HEK293 (cell line): ENCODE measurements around the gene SEMA3F.

Source experiments
- HOXC10 ChIP-seq: sonication (generic); formaldehyde crosslinking; IDR thresholded peaks from 2 replicates; pipeline ENCODE4 v1.8.1; 2023; ENCODE audit warnings: mild to moderate bottlenecking, missing genetic modification reagents
- MEIS1 ChIP-seq: sonication (generic); formaldehyde crosslinking; IDR thresholded peaks from 2 replicates; pipeline ENCODE4 v1.8.1; 2022; ENCODE audit warnings: missing genetic modification reagents, mild to moderate bottlenecking, borderline replicate concordance
- PRDM2 ChIP-seq: fragments of 450-650 bp; formaldehyde crosslinking; IDR thresholded peaks from 2 replicates; pipeline ENCODE4 v1.5.1; 2016; ENCODE audit warnings: missing biosample characterization, missing genetic modification characterization, borderline replicate concordance
- PRDM4 ChIP-seq: fragments of 450-650 bp; formaldehyde crosslinking; IDR thresholded peaks from 2 replicates; pipeline ENCODE4 v1.5.1; 2017; ENCODE audit warnings: missing biosample characterization, missing genetic modification characterization
- SP7 ChIP-seq: fragments of 450-650 bp; formaldehyde crosslinking; IDR thresholded peaks from 2 replicates; pipeline ENCODE4 v1.5.1; 2016; ENCODE audit warnings: missing biosample characterization, missing genetic modification characterization
- TSHZ1 ChIP-seq: fragments of 450-650 bp; formaldehyde crosslinking; IDR thresholded peaks from 2 replicates; pipeline ENCODE4 v1.5.1; 2016; ENCODE audit warnings: missing biosample characterization, missing genetic modification characterization, borderline replicate concordance
- ZBTB26 ChIP-seq: fragments of 450-650 bp; formaldehyde crosslinking; optimal IDR thresholded peaks from 2 replicates; pipeline ENCODE3; 2016; ENCODE audit warnings: missing biosample characterization, mild to moderate bottlenecking, missing genetic modification characterization
- ZNF132 ChIP-seq: fragments of 450-650 bp; formaldehyde crosslinking; IDR thresholded peaks from 2 replicates; pipeline ENCODE4 v1.5.1; 2017; ENCODE audit warnings: missing biosample characterization, missing genetic modification characterization, borderline replicate concordance
- ZNF223 ChIP-seq: fragments of 450-650 bp; formaldehyde crosslinking; IDR thresholded peaks from 2 replicates; pipeline ENCODE4 v1.5.1; 2016; ENCODE audit warnings: missing biosample characterization, missing genetic modification characterization
- ZNF24 ChIP-seq: fragments of 450-650 bp; formaldehyde crosslinking; IDR thresholded peaks from 2 replicates; pipeline ENCODE4 v1.5.1; 2016; ENCODE audit warnings: missing biosample characterization, missing genetic modification characterization
- ZNF473 ChIP-seq: fragments of 450-650 bp; formaldehyde crosslinking; IDR thresholded peaks from 2 replicates; pipeline ENCODE4 v1.5.1; 2017; ENCODE audit warnings: missing biosample characterization, missing genetic modification characterization
- ZNF514 ChIP-seq: fragments of 450-650 bp; formaldehyde crosslinking; IDR thresholded peaks from 2 replicates; pipeline ENCODE4 v1.5.1; 2016; ENCODE audit warnings: missing biosample characterization, missing genetic modification characterization
- ZNF529 ChIP-seq: fragments of 450-650 bp; formaldehyde crosslinking; IDR thresholded peaks from 2 replicates; pipeline ENCODE4 v1.5.1; 2017; ENCODE audit warnings: missing genetic modification characterization, missing biosample characterization; ENCODE audit not compliant: insufficient replicate concordance
- ZNF658 ChIP-seq: fragments of 450-650 bp; formaldehyde crosslinking; IDR thresholded peaks from 2 replicates; pipeline ENCODE4; 2016; ENCODE audit warnings: missing biosample characterization, missing genetic modification characterization
- ZNF776 ChIP-seq: fragments of 450-650 bp; formaldehyde crosslinking; IDR thresholded peaks from 2 replicates; pipeline ENCODE4 v1.5.0; 2017; ENCODE audit warnings: missing biosample characterization, missing genetic modification characterization, borderline replicate concordance
- ZSCAN23 ChIP-seq: fragments of 450-650 bp; formaldehyde crosslinking; IDR thresholded peaks from 2 replicates; pipeline ENCODE4 v1.5.1; 2016; ENCODE audit warnings: missing biosample characterization, missing genetic modification characterization
- TF ChIP-seq, protein P1 (sequence below): fragments of 450-650 bp; formaldehyde crosslinking; IDR thresholded peaks from 2 replicates; pipeline ENCODE4 v1.5.1; 2016; ENCODE audit warnings: missing biosample characterization, missing genetic modification characterization
- TF ChIP-seq, protein P2 (sequence below): fragments of 450-650 bp; formaldehyde crosslinking; IDR thresholded peaks from 2 replicates; pipeline ENCODE4 v1.5.1; 2016; ENCODE audit warnings: missing biosample characterization, missing genetic modification characterization
- TF ChIP-seq, protein P3 (sequence below): fragments of 450-650 bp; formaldehyde crosslinking; IDR thresholded peaks from 2 replicates; pipeline ENCODE4 v1.5.1; 2017; ENCODE audit warnings: missing biosample characterization, missing genetic modification characterization
- TF ChIP-seq, protein P4 (sequence below): fragments of 450-650 bp; formaldehyde crosslinking; IDR thresholded peaks from 2 replicates; pipeline ENCODE4 v1.5.1; 2016; ENCODE audit warnings: missing biosample characterization, missing genetic modification characterization, low read depth

Gene SEMA3F

DNA sequence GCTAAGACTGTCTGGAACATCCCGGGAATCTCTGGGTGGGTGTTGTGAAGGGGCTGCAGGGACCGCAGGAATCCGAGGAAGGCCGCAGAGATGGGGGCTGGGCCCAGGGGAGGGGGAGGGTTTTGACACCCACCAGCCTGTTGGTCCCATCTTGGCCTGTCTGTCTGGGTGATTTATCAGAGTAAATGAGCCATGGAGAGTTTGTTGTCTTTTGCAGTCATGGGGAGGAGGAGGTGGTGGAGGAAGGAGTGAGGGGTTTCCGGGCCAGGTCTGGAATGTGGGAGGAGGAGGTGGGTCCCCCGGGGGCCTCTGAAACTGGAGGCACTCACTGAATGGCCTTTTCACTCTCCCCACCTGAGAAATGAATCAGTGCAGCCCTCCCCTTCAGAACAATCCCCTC is 11.5 kb downstream of the SEMA3F start (continued):
- no peak for TF ChIP-seq HOXC10 (CRISPR knock-in tag)
- TF ChIP-seq ZNF658 = no peak
- no peak for TF ChIP-seq ZNF514 (tag by site-specific recombination)
- TF ChIP-seq PRDM2 (tag by site-specific recombination) = no peak
- TF ChIP-seq ZNF776 (tag by site-specific recombination) = no peak
- TF ChIP-seq, protein P1, sequence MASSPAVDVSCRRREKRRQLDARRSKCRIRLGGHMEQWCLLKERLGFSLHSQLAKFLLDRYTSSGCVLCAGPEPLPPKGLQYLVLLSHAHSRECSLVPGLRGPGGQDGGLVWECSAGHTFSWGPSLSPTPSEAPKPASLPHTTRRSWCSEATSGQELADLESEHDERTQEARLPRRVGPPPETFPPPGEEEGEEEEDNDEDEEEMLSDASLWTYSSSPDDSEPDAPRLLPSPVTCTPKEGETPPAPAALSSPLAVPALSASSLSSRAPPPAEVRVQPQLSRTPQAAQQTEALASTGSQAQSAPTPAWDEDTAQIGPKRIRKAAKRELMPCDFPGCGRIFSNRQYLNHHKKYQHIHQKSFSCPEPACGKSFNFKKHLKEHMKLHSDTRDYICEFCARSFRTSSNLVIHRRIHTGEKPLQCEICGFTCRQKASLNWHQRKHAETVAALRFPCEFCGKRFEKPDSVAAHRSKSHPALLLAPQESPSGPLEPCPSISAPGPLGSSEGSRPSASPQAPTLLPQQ (tag by site-specific recombination) = no peak
- no peak for TF ChIP-seq ZNF132 (tag by site-specific recombination)
- TF ChIP-seq ZNF473 (tag by site-specific recombination) = no peak
- TF ChIP-seq ZNF529 (tag by site-specific recombination) = no peak
- TF ChIP-seq, protein P2, sequence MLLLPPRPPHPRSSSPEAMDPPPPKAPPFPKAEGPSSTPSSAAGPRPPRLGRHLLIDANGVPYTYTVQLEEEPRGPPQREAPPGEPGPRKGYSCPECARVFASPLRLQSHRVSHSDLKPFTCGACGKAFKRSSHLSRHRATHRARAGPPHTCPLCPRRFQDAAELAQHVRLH (tag by site-specific recombination) = no peak
- TF ChIP-seq ZSCAN23 (tag by site-specific recombination) = no peak
- TF ChIP-seq, protein P3, sequence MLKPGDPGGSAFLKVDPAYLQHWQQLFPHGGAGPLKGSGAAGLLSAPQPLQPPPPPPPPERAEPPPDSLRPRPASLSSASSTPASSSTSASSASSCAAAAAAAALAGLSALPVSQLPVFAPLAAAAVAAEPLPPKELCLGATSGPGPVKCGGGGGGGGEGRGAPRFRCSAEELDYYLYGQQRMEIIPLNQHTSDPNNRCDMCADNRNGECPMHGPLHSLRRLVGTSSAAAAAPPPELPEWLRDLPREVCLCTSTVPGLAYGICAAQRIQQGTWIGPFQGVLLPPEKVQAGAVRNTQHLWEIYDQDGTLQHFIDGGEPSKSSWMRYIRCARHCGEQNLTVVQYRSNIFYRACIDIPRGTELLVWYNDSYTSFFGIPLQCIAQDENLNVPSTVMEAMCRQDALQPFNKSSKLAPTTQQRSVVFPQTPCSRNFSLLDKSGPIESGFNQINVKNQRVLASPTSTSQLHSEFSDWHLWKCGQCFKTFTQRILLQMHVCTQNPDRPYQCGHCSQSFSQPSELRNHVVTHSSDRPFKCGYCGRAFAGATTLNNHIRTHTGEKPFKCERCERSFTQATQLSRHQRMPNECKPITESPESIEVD (tag by site-specific recombination) = no peak
- TF ChIP-seq SP7 (tag by site-specific recombination) = no peak; the same call in 1 of the 2 replicates
- no peak for TF ChIP-seq ZBTB26 (tag by site-specific recombination)
- no peak for TF ChIP-seq TSHZ1
- TF ChIP-seq MEIS1 = no peak
- no peak for TF ChIP-seq ZNF24 (tag by site-specific recombination)
- TF ChIP-seq, protein P4, sequence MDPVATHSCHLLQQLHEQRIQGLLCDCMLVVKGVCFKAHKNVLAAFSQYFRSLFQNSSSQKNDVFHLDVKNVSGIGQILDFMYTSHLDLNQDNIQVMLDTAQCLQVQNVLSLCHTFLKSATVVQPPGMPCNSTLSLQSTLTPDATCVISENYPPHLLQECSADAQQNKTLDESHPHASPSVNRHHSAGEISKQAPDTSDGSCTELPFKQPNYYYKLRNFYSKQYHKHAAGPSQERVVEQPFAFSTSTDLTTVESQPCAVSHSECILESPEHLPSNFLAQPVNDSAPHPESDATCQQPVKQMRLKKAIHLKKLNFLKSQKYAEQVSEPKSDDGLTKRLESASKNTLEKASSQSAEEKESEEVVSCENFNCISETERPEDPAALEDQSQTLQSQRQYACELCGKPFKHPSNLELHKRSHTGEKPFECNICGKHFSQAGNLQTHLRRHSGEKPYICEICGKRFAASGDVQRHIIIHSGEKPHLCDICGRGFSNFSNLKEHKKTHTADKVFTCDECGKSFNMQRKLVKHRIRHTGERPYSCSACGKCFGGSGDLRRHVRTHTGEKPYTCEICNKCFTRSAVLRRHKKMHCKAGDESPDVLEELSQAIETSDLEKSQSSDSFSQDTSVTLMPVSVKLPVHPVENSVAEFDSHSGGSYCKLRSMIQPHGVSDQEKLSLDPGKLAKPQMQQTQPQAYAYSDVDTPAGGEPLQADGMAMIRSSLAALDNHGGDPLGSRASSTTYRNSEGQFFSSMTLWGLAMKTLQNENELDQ (tag by site-specific recombination) = no peak
- no peak for TF ChIP-seq ZNF223 (tag by site-specific recombination)
- TF ChIP-seq PRDM4 = 0 out of 2 replicates have a peak, but pooled peaks have one; percentile 41
